ENCODE measurements around the gene ACADSB.

Gene ACADSB

GRCh38 chr10:123103944-123104343, 95.1 kb downstream of the ACADSB start:
- DNase-seq, result no peak
